ENCODE measurements around the gene SF3B3. TPM values are rescaled to one million over a fixed set of nuclear protein-coding genes. Genes with fewer than 3 reads are reported as not detected.

SF3B3 gene
- total and polyA plus RNA-seq, 10 of the 15 experiments (the other 5 are each of a cell fraction or from before 2014, with no cell fraction given) = 134 to 453 (median 215) TPM

- CTCF ChIA-PET = interaction anchor here (1.0 to 2.7 kb wide), 5 partner anchors 20 to 242 kb away, joined by 3 to 7 read pairs (median 3); no protein-coding TSS in a partner anchor
- TF ChIP-seq ZBTB11 (CRISPR knock-in tag; IDR thresholded peaks at IDR 0.05) = no peak
- peak; percentile 36 to 44 (median 42); a peak in 5 of 6 replicates for TF ChIP-seq CTCF (IDR thresholded peaks at IDR 0.05 in 2 of 3, conservative IDR thresholded peaks at IDR 0.05 in 1 of 3; ENCODE audit: control insufficient read depth in 2 of 3, extremely low read depth in 1 of 3, insufficient read depth in 1 of 3, low read depth in 3 of 3, low read length in 3 of 3)
- TF ChIP-seq CREB1 (IDR thresholded peaks at IDR 0.05; ENCODE audit: low read depth) = no peak
- TF ChIP-seq REST (IDR thresholded peaks at IDR 0.05; ENCODE audit: low read depth, low read length) = no peak
- no peak for TF ChIP-seq EED (IDR thresholded peaks at IDR 0.05; ENCODE audit: low read depth)
- no peak for TF ChIP-seq RELA (IDR thresholded peaks at IDR 0.05; ENCODE audit: borderline replicate concordance, partially characterized antibody)
- TF ChIP-seq STAT3 (IDR thresholded peaks at IDR 0.05; ENCODE audit: low read depth, low read length) = no peak
- no peak for TF ChIP-seq MAX (IDR thresholded peaks at IDR 0.05; ENCODE audit: low read depth, low read length)
- no peak for TF ChIP-seq NBN (IDR thresholded peaks at IDR 0.05)
- TF ChIP-seq NR2C1 (IDR thresholded peaks at IDR 0.05) = no peak
- TF ChIP-seq E2F4 (IDR thresholded peaks at IDR 0.05; ENCODE audit: low read depth, low read length) = no peak
- peak; percentile 18; the same call in 1 of the 2 replicates for TF ChIP-seq SMC3 (IDR thresholded peaks at IDR 0.05; ENCODE audit: borderline replicate concordance, low read length)
Measured at GRCh38 chr16:70529051-70529777, 5.6 kb downstream of the SF3B3 start.

More at GRCh38 chr16:70529051-70529777, 5.6 kb downstream of the SF3B3 start:
- intact Hi-C loops (cut with micrococcal nuclease; ENCODE audit: unreplicated experiment) (loop anchor here (2.0 kb wide), 1 partner anchor 148 kb away; no protein-coding TSS in a partner anchor), in situ Hi-C loops (cut with MboI) (no loop called here)
- Histone ChIP-seq H4K20me1 (ENCODE audit: control insufficient read depth, insufficient read depth) (peaks cover 12% of the 10 kb centered on the region), H3K9me3 (replicated peaks; ENCODE audit: control insufficient read depth, insufficient read depth, low read length) (no peaks in the 10 kb centered on the region), H3K9ac (ENCODE audit: control insufficient read depth, insufficient read depth, low read length) (no peak overlapping the region), H3K36me3 (ENCODE audit: control insufficient read depth in 2 of 2, insufficient read depth in 2 of 2, low read length in 1 of 2) (peaks cover 18 to 45% of the 10 kb centered on the region in 2 experiments), H3K27ac (ENCODE audit: control insufficient read depth, insufficient read depth) (no peak overlapping the region), H3K4me2 (ENCODE audit: control insufficient read depth, insufficient read depth) (no peak overlapping the region; the same call in none of the 2 replicates), H2AFZ (ENCODE audit: control insufficient read depth, low read depth, low read length) (no peak overlapping the region), H3K4me3 (peak overlapping the region; percentile 43), H3K27me3 (replicated peaks in 1 of 2; ENCODE audit: control insufficient read depth in 2 of 2, insufficient read depth in 2 of 2, low read length in 1 of 2) (no peaks in the 10 kb centered on the region), H3K79me2 (ENCODE audit: control insufficient read depth, insufficient read depth, low read length) (peaks cover 74% of the 10 kb centered on the region), H3K4me1 (ENCODE audit: control insufficient read depth, insufficient read depth, low read length) (peaks cover 5% of the 10 kb centered on the region; the same call in 1 of the 2 replicates)
- ChIA-PET RAD21 (ENCODE audit: unreplicated experiment) (interaction anchor here (1.3 kb wide), 1 partner anchor 46 kb away, joined by 3 read pairs; no protein-coding TSS in a partner anchor), SMC1A (ENCODE audit: uncharacterized antibody, unreplicated experiment) (no interaction called here), POLR2A (no interaction called here)
- no peak for FAIRE-seq
- no TSS peak for BruUV-seq (replicated peaks)
- no peak for DNase-seq (ENCODE audit: low read depth, low spot score)
- WGBS (ENCODE audit: insufficient coverage, insufficient replicate concordance, low lambda C conversion rate, missing lambda C conversion rate) = 64% methylated on average over 8 of the region's 8 CpGs
- ATAC-seq = peak; percentile 34

Data from GM12878 (cell line).